ENCODE measurements around the gene SNAPC2.
A peak's percentile ranks its signal among the peaks of the same experiment; 100 is the strongest.
"Not testable (repeated sequence)": the region's sequence is repeated elsewhere in the genome, so short reads cannot be mapped to it uniquely, and the experiment has no call there.

SNAPC2 gene

GRCh38 chr19:7923295-7924191, 3.4 kb downstream of the SNAPC2 start:
- DNase-seq: no peak

- DNase-seq: no peak
Measured at GRCh38 chr19:7924241-7924640, 4.1 kb downstream of the SNAPC2 start.

- DNase-seq: no peak
Measured at GRCh38 chr19:7924651-7925170, 4.6 kb downstream of the SNAPC2 start.

- peak; percentile 90 for DNase-seq
Measured at GRCh38 chr19:7925171-7925851, 5.2 kb downstream of the SNAPC2 start.

- DNase-seq: peak; percentile 83 to 87
Measured at GRCh38 chr19:7926021-7926726, 6.0 kb downstream of the SNAPC2 start, which contains the start of gene CTXN1. CTXN1 (minus strand) TSS chr19:7926135; CDS start chr19:7925538, 597 bp downstream.

- DNase-seq: no peak
Measured at GRCh38 chr19:7926727-7927604, 6.8 kb downstream of the SNAPC2 start.

- no peak for DNase-seq
Measured at GRCh38 chr19:7927605-7928333, 7.6 kb downstream of the SNAPC2 start.

- DNase-seq: no peak
Measured at GRCh38 chr19:7928334-7928706, 8.2 kb downstream of the SNAPC2 start.

GRCh38 chr19:7928741-7929701, 8.9 kb downstream of the SNAPC2 start:
- peak; percentile 75 to 77 for DNase-seq

- not testable (repeated sequence) for DNase-seq
Measured at GRCh38 chr19:7930030-7930429, 9.9 kb downstream of the SNAPC2 start.

GRCh38 chr19:7930765-7931164, 10.6 kb downstream of the SNAPC2 start:
- no peak for DNase-seq

- no peak for DNase-seq
Measured at GRCh38 chr19:7931221-7932061, 11.3 kb downstream of the SNAPC2 start.

GRCh38 chr19:7932276-7932929, 12.3 kb downstream of the SNAPC2 start:
- no peak for DNase-seq

- no peak for DNase-seq
Measured at GRCh38 chr19:7932930-7933300, 12.8 kb downstream of the SNAPC2 start.

GRCh38 chr19:7933411-7933810, 13.3 kb downstream of the SNAPC2 start:
- no peak for DNase-seq

- DNase-seq: no peak
Measured at GRCh38 chr19:7933828-7934725, 13.9 kb downstream of the SNAPC2 start.

GRCh38 chr19:7934766-7935165, 14.6 kb downstream of the SNAPC2 start:
- DNase-seq: no peak

- DNase-seq: no peak
Measured at GRCh38 chr19:7940841-7941240, 20.7 kb downstream of the SNAPC2 start.

All from activated T-cell treated with anti-CD3 and anti-CD28 coated beads, Interleukin-2, amount 50 U/mL, for 48 hours (primary cell).